ENCODE data around the gene LBP.
"Not testable (repeated sequence)": the region's sequence is repeated elsewhere in the genome, so short reads cannot be mapped to it uniquely, and the experiment has no call there.

LBP gene, protein sequence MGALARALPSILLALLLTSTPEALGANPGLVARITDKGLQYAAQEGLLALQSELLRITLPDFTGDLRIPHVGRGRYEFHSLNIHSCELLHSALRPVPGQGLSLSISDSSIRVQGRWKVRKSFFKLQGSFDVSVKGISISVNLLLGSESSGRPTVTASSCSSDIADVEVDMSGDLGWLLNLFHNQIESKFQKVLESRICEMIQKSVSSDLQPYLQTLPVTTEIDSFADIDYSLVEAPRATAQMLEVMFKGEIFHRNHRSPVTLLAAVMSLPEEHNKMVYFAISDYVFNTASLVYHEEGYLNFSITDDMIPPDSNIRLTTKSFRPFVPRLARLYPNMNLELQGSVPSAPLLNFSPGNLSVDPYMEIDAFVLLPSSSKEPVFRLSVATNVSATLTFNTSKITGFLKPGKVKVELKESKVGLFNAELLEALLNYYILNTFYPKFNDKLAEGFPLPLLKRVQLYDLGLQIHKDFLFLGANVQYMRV

DNA sequence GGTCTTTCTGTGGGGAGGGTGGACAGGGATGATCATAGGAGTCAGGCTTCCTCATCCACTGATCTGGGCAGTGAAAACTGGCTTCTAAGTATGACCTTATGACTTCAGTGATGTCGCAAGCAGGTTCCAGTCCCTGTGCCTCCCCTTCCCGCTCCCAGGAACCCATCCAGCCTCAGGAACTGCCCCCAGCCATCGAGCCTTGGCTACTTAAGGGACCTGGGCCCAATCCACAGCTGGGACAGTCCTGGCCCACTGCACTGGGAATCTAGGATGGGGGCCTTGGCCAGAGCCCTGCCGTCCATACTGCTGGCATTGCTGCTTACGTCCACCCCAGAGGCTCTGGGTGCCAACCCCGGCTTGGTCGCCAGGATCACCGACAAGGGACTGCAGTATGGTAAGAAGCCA lies at the start of gene LBP:
LBP (plus strand) TSS at position 236 of the 405 bp plus-strand sequence; CDS start at position 271, 35 bp downstream.
- no peak for DNase-seq

GRCh38 chr20:38297916-38298674 lies 48.2 kb upstream of the LBP start:
- no peak for DNase-seq

GRCh38 chr20:38298768-38299288 lies 47.5 kb upstream of the LBP start:
- no peak for DNase-seq

DNA sequence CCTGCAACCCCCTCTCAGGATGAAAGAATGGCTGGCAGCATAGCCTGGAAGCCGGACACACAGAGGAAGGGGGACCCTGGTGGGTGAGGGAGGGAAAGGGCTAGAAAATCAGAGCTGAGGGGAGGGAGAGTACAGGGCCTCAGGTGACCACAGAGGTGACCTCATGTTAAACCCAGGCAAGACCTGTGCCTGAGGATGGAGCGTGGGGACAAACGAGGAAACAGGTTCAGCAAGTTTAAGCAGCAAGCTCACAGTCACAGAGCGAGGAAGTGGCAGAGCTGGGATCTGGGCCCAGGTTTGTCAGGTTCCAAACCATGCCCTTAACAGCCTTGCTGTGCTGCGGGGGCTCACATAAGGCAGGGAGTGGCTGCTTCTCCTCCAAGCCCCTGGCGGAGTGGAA lies 46.3 kb upstream of the LBP start:
- no peak for DNase-seq

- DNase-seq, result no peak
These were observed 45.8 kb upstream of the LBP start for GRCh38 chr20:38300438-38300837.

GRCh38 chr20:38301309-38301708 lies 45.0 kb upstream of the LBP start:
- DNase-seq, result no peak

GRCh38 chr20:38302786-38303185 lies 43.5 kb upstream of the LBP start:
- DNase-seq, result no peak

GRCh38 chr20:38303908-38304379 lies 42.3 kb upstream of the LBP start, which contains the start of gene BPI:
Gene BPI (plus strand): TSS chr20:38304156. CDS start chr20:38304224, 68 bp downstream.
- peak; percentile 90 for DNase-seq

GRCh38 chr20:38304845-38305447 lies 41.3 kb upstream of the LBP start:
- peak; percentile 37 for DNase-seq

DNA sequence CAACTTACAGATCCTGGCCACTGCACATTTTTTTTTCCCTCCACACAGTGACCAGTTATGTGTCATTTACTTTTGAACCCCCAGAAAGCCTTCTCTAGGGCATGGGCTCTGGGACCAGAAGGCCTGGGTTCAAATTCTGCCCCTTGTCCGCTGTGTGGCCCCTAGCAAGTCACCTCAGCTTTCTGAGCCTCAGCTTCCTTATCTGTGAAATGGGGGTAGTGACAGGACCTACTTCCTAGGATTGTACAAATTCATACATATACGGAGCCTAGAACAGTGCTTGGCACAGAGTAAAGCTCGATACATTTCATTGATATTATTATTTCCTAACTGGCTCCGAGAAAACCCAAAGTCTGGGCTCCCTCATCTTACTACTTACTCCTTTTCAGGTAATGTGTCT lies 40.7 kb upstream of the LBP start:
- no peak for DNase-seq

DNA sequence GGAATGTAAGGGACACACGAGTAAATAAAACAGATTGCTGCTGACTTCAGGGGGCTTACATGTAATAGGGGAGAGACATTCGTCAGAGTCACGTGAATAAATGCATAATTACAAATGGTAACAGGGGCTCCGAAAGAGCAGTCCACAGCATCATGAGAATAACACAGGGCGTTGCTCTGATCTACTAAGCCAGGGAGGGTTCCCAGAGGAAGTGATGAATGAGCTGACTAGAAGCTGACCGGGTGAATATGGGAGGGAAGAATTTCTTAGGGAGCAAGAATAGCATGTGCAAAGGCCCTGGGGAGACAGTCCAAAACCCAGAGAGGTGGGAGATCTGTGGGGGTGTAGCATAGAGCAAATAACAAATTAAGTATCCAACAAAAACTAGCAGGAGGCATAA lies 39.9 kb upstream of the LBP start:
- DNase-seq, result no peak

DNA sequence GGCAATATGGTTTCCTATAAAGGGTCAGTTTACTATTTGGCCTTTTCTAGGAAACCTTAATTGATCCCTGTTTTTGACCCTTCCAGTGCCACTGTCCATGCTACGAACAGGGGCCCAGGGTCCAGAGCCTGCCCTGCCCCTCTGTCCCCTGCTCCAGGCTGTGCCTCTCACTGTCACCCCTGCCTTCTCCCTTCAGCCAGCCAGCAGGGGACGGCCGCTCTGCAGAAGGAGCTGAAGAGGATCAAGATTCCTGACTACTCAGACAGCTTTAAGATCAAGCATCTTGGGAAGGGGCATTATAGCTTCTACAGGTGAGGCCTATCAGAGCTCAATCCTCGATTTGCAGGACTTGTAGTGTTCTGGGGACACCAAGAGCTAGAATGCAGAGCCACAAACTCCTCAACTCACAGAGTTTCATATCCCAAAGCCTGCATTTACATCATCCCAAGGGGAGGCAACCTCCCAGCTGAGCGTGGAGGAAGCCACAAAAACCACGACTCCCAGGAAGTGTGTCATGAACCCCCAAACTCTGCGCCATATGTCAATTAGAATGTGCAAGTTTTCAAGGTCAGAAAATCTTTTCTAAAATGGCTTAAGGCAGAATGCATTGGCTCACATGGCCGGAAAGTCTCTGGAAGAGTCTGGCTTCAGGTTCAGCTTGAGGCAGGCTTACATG lies 38.8 kb upstream of the LBP start:
- no peak for DNase-seq

GRCh38 chr20:38308047-38308438 lies 38.2 kb upstream of the LBP start:
- DNase-seq, result no peak

DNA sequence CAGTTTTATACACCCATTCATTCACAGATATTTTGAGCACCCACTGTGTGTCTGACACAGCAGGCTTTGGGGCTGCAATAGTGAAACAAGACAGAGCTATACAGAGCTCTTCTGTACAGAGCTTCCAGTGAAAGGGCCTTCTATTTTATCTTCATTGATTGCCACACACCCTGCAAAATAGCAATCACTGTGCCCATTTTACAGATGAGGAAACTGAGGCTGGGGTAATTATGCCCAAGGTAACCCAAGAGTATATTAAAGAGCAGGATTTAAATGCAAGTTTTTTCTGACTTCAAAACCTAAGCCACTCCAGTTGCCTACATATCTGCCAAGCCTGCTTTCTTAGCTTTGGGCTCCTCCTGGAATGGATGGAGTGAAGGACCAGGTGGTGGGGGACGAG lies 37.8 kb upstream of the LBP start:
- no peak for DNase-seq

DNA sequence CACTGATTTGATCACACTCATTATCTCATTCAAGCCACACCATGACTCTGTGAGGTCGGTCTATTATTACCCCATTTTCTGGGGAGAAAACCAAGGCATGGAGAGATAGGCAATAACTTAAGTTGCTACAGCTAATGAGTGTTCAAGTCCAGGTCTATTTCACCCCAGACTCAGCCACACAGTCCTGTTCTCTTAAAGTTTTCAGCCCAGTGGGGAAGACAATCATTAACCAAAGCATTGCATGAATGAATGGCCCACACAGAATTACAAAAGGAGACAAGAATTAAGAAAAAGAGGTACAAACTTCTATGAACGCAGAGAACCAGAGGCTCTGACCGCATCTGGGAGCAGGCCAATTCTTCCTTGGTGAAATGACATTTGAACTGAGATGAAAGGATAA lies 35.2 kb upstream of the LBP start:
- DNase-seq, result no peak

- DNase-seq, result no peak
These were observed 34.8 kb upstream of the LBP start for GRCh38 chr20:38311491-38311890.

DNA sequence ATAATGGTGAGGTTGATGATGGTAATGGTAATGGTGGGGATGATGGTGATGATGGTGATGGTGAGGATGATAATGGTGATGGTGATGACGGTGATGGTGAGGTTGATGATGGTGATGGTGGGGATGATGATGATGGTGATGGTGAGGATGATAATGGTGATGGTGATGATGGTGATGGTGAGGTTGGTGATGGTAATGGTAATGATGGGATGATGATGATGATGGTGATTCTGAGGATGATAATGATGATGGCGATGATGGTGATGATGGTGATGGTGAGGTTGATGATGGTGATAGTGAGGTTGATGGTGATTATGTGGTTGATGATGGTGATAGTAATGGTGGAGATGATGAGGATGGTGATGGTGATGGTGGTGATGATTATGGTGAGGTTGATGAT lies 32.6 kb upstream of the LBP start:
- DNase-seq, result no peak

GRCh38 chr20:38314350-38314749 lies 31.9 kb upstream of the LBP start:
- not testable (repeated sequence) for DNase-seq

GRCh38 chr20:38315290-38315966 lies 30.9 kb upstream of the LBP start:
- DNase-seq, result no peak

DNA sequence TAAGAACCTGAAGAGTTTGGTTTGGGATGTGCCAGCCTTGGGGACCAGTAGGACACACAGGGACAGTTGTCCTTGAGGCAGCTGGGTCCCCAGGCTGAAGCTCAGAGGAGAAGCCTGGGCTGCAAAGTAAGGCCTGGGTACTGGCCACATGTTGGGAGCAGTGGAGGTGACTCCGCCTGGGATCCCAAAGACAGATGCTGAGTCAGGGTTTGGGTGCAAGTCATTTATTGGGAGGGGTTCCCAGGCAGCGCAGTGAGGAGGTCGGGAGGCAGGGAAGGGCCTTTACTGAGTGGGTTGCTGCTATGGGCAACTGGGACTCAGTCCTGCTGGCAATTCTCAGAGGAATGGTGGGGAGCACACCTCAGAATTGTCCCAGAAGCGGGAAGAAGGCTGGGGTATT lies 29.9 kb upstream of the LBP start:
- DNase-seq, result no peak

GRCh38 chr20:38317422-38317821 lies 28.9 kb upstream of the LBP start:
- DNase-seq, result no peak

- DNase-seq, result no peak
These were observed 26.1 kb upstream of the LBP start for GRCh38 chr20:38320221-38320620.

All from GDM1 (cell line).